ENCODE results near the gene COX4I1.

Gene COX4I1

DNA sequence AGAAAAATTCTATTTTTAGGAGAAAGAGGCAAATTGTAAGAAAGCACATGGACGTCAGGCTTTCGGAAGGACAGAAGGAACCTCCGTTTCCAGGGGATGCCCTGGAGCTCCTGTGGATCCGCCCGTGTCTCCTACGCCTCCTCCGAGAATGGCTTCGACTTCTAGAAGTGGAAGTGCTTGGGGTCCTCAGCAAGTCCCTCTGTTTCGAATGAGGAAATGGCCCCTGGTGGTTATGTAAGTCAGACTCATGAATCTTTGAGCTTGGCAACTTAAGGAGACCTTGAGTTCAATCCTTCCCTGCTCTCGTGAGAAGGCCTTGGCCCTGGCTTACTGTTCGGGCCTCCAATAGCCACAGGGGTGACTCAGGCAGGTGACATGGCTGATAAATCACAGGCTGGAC is 38.9 kb downstream of the COX4I1 start:
- no peaks in the 10 kb centered on the region for H3K9me3 ChIP-seq (ENCODE audit: low read length)
- no peak overlapping the region for H3K9ac ChIP-seq (ENCODE audit: low read length)
- no peak overlapping the region for H3K4me3 ChIP-seq (ENCODE audit: low read depth in 1 of 2, low read length in 2 of 2)
- H3K4me1 ChIP-seq (ENCODE audit: insufficient read depth, low read length), result peaks cover 21% of the 10 kb centered on the region
- H3K36me3 ChIP-seq (ENCODE audit: insufficient read depth, low read length), result no peaks in the 10 kb centered on the region
- peaks cover 7 to 38% of the 10 kb centered on the region in 2 donors for H3K27me3 ChIP-seq (ENCODE audit: control insufficient read depth in 1 of 2, insufficient read depth in 2 of 2, low read length in 2 of 2)
- H3K27ac ChIP-seq (ENCODE audit: low read depth, low read length), result no peak overlapping the region

DNA sequence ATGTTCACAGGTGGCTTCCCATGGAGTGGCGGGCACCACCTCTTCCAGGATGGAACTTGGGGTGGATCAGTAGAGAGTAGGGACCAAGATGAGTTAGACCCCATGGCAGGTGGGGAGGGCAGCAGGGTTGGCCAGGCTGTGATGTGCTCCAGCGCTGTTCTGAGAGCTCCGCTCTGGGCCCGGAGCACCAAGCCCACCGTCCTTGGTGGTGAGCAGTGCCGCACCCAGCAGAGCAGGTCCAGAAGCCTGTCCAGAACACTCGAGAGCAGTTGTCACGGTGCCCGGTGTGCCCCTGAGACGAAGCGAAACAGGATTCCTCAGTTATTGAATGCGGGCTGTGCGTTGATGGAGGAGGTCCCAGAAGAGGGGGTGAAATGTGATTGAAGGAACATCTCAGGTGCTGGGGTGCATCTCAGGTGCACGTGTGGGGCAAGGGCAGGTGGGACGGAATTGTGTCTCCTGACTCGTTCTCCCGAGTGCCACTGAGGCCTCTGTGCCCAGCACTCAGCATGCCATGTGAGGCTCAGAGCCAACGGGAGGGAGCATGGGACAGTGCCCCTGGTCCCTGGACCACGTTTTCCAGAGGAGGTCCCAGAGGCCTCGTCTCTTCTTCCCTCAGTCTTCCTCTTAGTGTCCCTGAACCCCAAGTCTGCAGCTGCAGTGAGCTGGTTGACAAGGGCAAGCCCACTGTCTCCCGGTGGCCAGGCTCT is 39.5 kb downstream of the COX4I1 start:
- peaks cover 7 to 38% of the 10 kb centered on the region in 2 donors for H3K27me3 ChIP-seq (ENCODE audit: control insufficient read depth in 1 of 2, insufficient read depth in 2 of 2, low read length in 2 of 2)
- H3K9ac ChIP-seq (ENCODE audit: low read length), result no peak overlapping the region
- no peaks in the 10 kb centered on the region for H3K9me3 ChIP-seq (ENCODE audit: low read length)
- H3K36me3 ChIP-seq (ENCODE audit: insufficient read depth, low read length), result no peaks in the 10 kb centered on the region
- H3K27ac ChIP-seq (ENCODE audit: low read depth, low read length), result no peak overlapping the region
- H3K4me1 ChIP-seq (ENCODE audit: insufficient read depth, low read length), result peaks cover 21% of the 10 kb centered on the region
- H3K4me3 ChIP-seq (ENCODE audit: low read depth in 1 of 2, low read length in 2 of 2), result no peak overlapping the region

DNA sequence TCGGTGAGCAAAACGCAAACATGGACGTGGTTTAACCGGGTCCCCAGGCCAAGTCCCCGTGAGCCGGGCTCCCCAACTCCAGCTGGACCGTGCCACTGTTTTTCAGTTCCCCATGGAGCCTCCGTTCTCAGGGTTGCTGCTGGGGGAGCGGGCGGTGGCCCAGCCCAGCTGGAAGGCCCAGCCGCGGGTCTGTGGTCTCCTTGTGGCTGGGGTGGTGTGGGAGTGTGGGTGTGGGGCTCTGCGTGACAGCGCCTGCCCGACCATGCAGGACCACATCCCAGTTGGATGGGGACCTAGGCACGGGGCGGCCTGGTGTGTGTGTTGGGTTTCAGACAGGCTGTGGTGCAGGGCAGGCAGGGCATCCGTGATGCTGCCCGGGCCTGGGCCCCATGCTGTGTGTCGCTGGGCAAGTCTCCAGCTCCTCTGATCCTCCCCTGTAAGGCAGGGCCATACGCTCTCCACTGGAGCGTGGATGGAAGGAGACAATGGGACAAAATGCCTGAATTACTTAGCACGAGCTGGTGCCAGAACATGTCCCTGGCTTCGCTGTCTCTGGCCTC is 40.3 kb downstream of the COX4I1 start:
- peaks cover 26% of the 10 kb centered on the region for H3K4me1 ChIP-seq (ENCODE audit: insufficient read depth, low read length)
- H3K9me3 ChIP-seq (ENCODE audit: low read length), result no peaks in the 10 kb centered on the region
- H3K9ac ChIP-seq (ENCODE audit: low read length), result no peak overlapping the region
- no peak overlapping the region for H3K4me3 ChIP-seq (ENCODE audit: low read depth in 1 of 2, low read length in 2 of 2)
- no peaks in the 10 kb centered on the region for H3K36me3 ChIP-seq (ENCODE audit: insufficient read depth, low read length)
- no peak overlapping the region for H3K27ac ChIP-seq (ENCODE audit: low read depth, low read length)
- peaks cover 7 to 38% of the 10 kb centered on the region in 2 donors for H3K27me3 ChIP-seq (ENCODE audit: control insufficient read depth in 1 of 2, insufficient read depth in 2 of 2, low read length in 2 of 2)

DNA sequence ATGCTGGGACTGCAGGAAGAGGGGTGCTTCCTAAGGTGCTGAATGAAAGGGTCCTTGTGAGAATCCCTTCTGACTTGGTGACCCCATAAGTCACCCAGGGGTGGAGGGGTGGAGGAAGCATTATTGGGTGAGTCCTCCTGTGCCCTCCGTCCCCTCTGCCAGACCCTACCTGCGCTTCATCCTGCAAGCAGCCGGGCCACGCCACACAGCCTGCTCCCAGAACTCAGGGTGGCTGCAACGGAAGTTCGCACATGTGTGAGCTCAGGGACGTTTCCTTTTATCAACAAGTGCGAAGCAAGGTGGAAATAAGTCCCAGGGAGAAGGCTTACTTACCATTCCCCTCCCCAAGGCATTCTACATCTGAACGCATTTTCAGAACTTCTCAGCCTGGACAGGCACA is 40.9 kb downstream of the COX4I1 start:
- Histone ChIP-seq H3K27me3 (ENCODE audit: control insufficient read depth in 1 of 2, insufficient read depth in 2 of 2, low read length in 2 of 2) (peaks cover 7 to 32% of the 10 kb centered on the region in 2 donors), H3K9me3 (ENCODE audit: low read length) (no peaks in the 10 kb centered on the region), H3K9ac (ENCODE audit: low read length) (no peak overlapping the region), H3K4me1 (ENCODE audit: insufficient read depth, low read length) (peaks cover 22% of the 10 kb centered on the region), H3K4me3 (ENCODE audit: low read depth in 1 of 2, low read length in 2 of 2) (no peak overlapping the region), H3K27ac (ENCODE audit: low read depth, low read length) (no peak overlapping the region), H3K36me3 (ENCODE audit: insufficient read depth, low read length) (no peaks in the 10 kb centered on the region)

DNA sequence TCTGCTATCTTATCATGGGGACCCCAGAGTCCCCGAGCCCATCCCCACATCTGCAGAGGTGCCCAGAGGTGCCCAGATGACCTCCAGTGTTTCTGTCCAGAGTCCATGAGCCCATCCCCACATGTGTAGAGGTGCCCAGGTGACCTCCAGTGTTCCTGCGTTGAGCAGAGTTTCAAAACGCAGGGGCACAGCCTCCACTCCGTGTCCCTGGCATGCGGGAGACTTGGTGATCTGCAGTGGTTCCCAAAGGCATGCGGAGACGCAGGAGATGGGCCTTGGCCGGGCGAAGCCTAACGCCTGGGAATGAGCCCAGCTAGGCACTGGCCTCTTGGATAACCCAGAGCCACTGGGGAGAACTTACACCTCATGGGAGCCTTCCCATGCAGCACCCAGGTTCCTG is 41.3 kb downstream of the COX4I1 start:
- H3K9ac ChIP-seq (ENCODE audit: low read length), result no peak overlapping the region
- H3K27me3 ChIP-seq (ENCODE audit: control insufficient read depth in 1 of 2, insufficient read depth in 2 of 2, low read length in 2 of 2), result peaks cover 7 to 32% of the 10 kb centered on the region in 2 donors
- H3K36me3 ChIP-seq (ENCODE audit: insufficient read depth, low read length), result no peaks in the 10 kb centered on the region
- no peak overlapping the region for H3K27ac ChIP-seq (ENCODE audit: low read depth, low read length)
- H3K4me3 ChIP-seq (ENCODE audit: low read depth in 1 of 2, low read length in 2 of 2), result no peak overlapping the region
- no peaks in the 10 kb centered on the region for H3K9me3 ChIP-seq (ENCODE audit: low read length)
- peaks cover 18% of the 10 kb centered on the region for H3K4me1 ChIP-seq (ENCODE audit: insufficient read depth, low read length)

DNA sequence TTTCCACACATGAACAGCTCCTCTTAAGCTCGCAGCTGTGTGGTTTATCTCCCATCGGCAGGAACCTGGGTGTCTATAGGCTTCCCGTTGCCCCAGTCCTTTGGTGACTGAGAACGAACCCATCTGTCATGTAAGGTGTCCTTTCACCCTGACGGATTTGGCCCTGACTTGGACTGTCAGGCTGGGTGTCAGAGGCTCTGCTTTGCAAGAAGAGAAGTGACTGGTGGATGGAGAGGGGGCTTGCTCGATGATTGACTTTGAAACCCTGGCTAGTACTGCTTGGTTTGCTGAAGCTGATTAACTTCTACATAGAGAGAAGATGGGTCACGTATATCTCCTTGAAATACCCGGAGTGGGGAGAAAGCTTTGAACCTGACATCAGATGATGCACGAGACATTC is 42.9 kb downstream of the COX4I1 start:
- Histone ChIP-seq H3K4me1 (ENCODE audit: insufficient read depth, low read length) (peaks cover 7% of the 10 kb centered on the region), H3K27ac (ENCODE audit: low read depth, low read length) (no peak overlapping the region), H3K4me3 (ENCODE audit: low read depth in 1 of 2, low read length in 2 of 2) (no peak overlapping the region), H3K9me3 (ENCODE audit: low read length) (no peaks in the 10 kb centered on the region), H3K27me3 (ENCODE audit: control insufficient read depth in 1 of 2, insufficient read depth in 2 of 2, low read length in 2 of 2) (peaks cover 0 to 21% of the 10 kb centered on the region in 2 donors), H3K9ac (ENCODE audit: low read length) (no peak overlapping the region), H3K36me3 (ENCODE audit: insufficient read depth, low read length) (no peaks in the 10 kb centered on the region)

DNA sequence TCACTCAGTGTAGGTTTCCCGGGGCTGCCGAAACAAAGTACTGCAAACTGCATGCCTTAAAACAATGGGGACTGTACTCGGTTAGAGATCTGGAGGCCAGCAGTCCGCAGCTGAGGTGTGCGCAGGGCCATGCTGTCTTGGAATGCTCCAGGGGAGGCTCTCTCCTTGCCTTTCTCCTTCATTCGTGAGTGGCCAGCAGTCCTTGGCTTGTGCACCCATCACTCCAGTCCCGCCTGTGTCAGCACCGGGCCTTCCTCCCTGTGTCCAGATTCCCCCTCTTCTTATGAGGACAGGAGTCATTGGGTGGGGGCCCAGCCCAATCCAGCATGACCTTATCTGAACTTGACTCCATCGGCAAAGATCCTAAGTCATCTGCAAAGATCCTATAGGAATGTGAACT is 43.4 kb downstream of the COX4I1 start:
- no peak overlapping the region for H3K9ac ChIP-seq (ENCODE audit: low read length)
- H3K27me3 ChIP-seq (ENCODE audit: control insufficient read depth in 1 of 2, insufficient read depth in 2 of 2, low read length in 2 of 2), result peaks cover 0 to 19% of the 10 kb centered on the region in 2 donors
- no peaks in the 10 kb centered on the region for H3K9me3 ChIP-seq (ENCODE audit: low read length)
- peaks cover 7% of the 10 kb centered on the region for H3K4me1 ChIP-seq (ENCODE audit: insufficient read depth, low read length)
- H3K4me3 ChIP-seq (ENCODE audit: low read depth in 1 of 2, low read length in 2 of 2), result no peak overlapping the region
- H3K27ac ChIP-seq (ENCODE audit: low read depth, low read length), result no peak overlapping the region
- H3K36me3 ChIP-seq (ENCODE audit: insufficient read depth, low read length), result no peaks in the 10 kb centered on the region

DNA sequence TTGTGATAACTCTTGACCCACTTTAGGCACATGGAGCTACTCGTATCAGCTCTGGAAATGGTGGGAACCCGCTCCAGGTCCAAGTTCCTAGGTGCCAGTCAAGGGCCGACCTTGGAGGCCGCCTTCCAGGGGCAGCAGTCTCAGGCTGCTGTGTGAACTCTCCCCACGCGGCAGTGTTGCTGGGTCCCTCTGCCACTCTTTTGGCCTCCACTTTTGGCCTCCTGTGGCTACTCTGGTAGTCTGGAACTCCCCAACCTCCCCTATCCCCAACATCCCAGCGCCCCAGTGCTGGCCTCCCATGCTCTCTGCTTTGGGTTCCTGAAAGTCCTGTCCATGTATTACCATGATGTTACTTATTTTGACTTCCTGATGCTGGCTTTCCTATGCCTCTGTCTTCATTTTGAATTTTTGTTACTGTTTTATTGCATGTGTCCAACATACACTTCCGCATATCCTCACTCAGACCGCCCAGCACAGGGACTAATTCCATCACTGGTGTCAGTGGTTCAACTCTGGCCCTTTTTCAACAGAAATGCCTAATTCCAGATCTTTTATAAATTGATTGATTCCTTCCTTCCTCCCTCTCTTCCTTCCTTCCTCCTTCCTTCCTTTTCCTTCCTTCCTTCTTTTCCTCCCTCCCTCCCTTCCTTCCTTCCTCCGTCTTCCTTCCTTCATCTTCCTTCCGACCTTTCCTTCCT is 44.1 kb downstream of the COX4I1 start:
- H3K27me3 ChIP-seq (ENCODE audit: control insufficient read depth in 1 of 2, insufficient read depth in 2 of 2, low read length in 2 of 2), result peaks cover 0 to 16% of the 10 kb centered on the region in 2 donors
- no peak overlapping the region for H3K4me3 ChIP-seq (ENCODE audit: low read depth in 1 of 2, low read length in 2 of 2)
- no peaks in the 10 kb centered on the region for H3K36me3 ChIP-seq (ENCODE audit: insufficient read depth, low read length)
- no peaks in the 10 kb centered on the region for H3K9me3 ChIP-seq (ENCODE audit: low read length)
- H3K27ac ChIP-seq (ENCODE audit: low read depth, low read length), result no peak overlapping the region
- H3K4me1 ChIP-seq (ENCODE audit: insufficient read depth, low read length), result peaks cover 7% of the 10 kb centered on the region
- H3K9ac ChIP-seq (ENCODE audit: low read length), result no peak overlapping the region

DNA sequence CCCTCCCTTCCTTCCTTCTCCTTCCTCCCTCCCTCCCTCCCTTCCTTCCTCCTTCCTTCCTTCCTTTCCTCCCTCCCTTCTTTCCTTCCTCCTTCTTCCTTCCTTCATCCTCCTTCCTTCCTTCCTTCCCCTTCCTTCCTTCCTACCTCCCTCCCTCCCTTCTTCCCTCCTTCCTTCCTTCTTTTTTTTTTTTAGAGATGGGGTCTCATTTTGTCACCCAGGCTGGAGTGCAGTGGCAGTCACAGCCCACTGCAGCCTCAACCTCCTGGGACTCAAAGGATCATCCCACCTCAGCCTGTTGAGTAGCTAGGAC is 44.6 kb downstream of the COX4I1 start:
- peaks cover 7% of the 10 kb centered on the region for H3K4me1 ChIP-seq (ENCODE audit: insufficient read depth, low read length)
- H3K4me3 ChIP-seq (ENCODE audit: low read depth in 1 of 2, low read length in 2 of 2), result no peak overlapping the region
- H3K36me3 ChIP-seq (ENCODE audit: insufficient read depth, low read length), result no peaks in the 10 kb centered on the region
- no peak overlapping the region for H3K27ac ChIP-seq (ENCODE audit: low read depth, low read length)
- no peak overlapping the region for H3K9ac ChIP-seq (ENCODE audit: low read length)
- peaks cover 0 to 16% of the 10 kb centered on the region in 2 donors for H3K27me3 ChIP-seq (ENCODE audit: control insufficient read depth in 1 of 2, insufficient read depth in 2 of 2, low read length in 2 of 2)
- no peaks in the 10 kb centered on the region for H3K9me3 ChIP-seq (ENCODE audit: low read length)

DNA sequence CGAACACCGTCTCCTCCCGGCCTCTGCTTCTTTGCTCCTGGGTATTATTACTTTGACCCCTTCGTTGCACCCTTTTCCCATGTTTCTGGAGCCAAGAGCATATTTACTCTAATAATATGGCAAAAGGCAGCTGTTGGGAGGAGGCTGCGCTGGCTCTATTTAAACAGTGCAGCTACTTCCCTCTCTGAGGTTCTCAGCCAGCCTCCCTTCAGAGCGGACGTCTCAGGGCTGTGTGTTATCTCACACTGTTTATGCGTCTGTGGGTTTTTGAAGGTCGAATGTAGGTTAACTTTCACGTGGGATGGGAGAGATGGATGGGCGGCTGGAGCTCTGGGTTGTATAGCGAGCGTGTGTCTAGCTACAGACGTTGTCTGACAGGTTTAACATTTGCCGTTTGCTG is 45.3 kb downstream of the COX4I1 start:
- H3K4me1 ChIP-seq (ENCODE audit: insufficient read depth, low read length), result peaks cover 7% of the 10 kb centered on the region
- H3K36me3 ChIP-seq (ENCODE audit: insufficient read depth, low read length), result no peaks in the 10 kb centered on the region
- H3K4me3 ChIP-seq (ENCODE audit: low read depth in 1 of 2, low read length in 2 of 2), result peak overlapping the region; percentile 21 to 50
- H3K9ac ChIP-seq (ENCODE audit: low read length), result no peak overlapping the region
- peaks cover 0 to 15% of the 10 kb centered on the region in 2 donors for H3K27me3 ChIP-seq (ENCODE audit: control insufficient read depth in 1 of 2, insufficient read depth in 2 of 2, low read length in 2 of 2)
- no peaks in the 10 kb centered on the region for H3K9me3 ChIP-seq (ENCODE audit: low read length)
- no peak overlapping the region for H3K27ac ChIP-seq (ENCODE audit: low read depth, low read length)

DNA sequence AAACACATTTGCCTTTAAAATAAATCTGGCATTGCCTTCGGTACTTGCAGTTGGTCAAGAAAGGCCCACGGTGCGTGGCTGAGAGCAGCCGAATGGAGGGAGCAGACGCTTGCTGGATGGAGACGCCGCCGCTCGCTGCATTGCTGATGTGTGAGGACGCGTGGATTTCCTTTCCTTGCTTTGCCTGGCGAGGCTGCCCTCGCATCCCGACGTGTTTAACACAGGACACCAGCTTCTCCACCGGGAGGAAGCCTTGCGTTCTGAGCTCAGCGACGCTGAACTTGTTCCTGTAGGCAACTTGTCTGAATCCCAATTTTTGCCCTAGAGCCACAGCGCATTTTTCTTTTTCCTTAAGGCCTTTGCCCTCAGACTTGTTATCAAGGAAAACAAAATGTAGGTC is 45.8 kb downstream of the COX4I1 start:
- Histone ChIP-seq H3K9me3 (ENCODE audit: low read length) (no peaks in the 10 kb centered on the region), H3K27me3 (ENCODE audit: control insufficient read depth in 1 of 2, insufficient read depth in 2 of 2, low read length in 2 of 2) (peaks cover 0 to 10% of the 10 kb centered on the region in 2 donors), H3K9ac (ENCODE audit: low read length) (no peak overlapping the region), H3K4me1 (ENCODE audit: insufficient read depth, low read length) (peaks cover 7% of the 10 kb centered on the region), H3K4me3 (ENCODE audit: low read depth in 1 of 2, low read length in 2 of 2) (peak overlapping the region; percentile 21 to 50), H3K27ac (ENCODE audit: low read depth, low read length) (no peak overlapping the region), H3K36me3 (ENCODE audit: insufficient read depth, low read length) (no peaks in the 10 kb centered on the region)
